Jurkat, Clone E6-1 (cell line): ENCODE measurements around the gene SNAPC2. TPM values are rescaled to one million over a fixed set of nuclear protein-coding genes. Genes with fewer than 3 reads are reported as not detected.
A peak's percentile ranks its signal among the peaks of the same experiment; 100 is the strongest.

Experiments
- DNase-seq: peaks from one replicate; pipeline ENCODE4 v3.0.0-alpha.2; 2011; ENCODE audit warnings: low read depth, low spot score
- H3K4me3 ChIP-seq: 2 replicates; pipeline ENCODE4 v1.5.1; 2011; ENCODE audit warnings: mild to moderate bottlenecking, low read length, control low read depth, moderate library complexity
- polyA plus RNA-seq: library from polyadenylated mRNA; unstranded; fragments of >200 nt; gene quantifications from one replicate; pipeline ENCODE4 v1.2.1, GENCODE V29; 2012; ENCODE audit warnings: missing spikeins; ENCODE audit not compliant: insufficient read length, insufficient read depth

The SNAPC2 gene, protein sequence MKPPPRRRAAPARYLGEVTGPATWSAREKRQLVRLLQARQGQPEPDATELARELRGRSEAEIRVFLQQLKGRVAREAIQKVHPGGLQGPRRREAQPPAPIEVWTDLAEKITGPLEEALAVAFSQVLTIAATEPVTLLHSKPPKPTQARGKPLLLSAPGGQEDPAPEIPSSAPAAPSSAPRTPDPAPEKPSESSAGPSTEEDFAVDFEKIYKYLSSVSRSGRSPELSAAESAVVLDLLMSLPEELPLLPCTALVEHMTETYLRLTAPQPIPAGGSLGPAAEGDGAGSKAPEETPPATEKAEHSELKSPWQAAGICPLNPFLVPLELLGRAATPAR
- 32.2 TPM for polyA plus RNA-seq

DNA sequence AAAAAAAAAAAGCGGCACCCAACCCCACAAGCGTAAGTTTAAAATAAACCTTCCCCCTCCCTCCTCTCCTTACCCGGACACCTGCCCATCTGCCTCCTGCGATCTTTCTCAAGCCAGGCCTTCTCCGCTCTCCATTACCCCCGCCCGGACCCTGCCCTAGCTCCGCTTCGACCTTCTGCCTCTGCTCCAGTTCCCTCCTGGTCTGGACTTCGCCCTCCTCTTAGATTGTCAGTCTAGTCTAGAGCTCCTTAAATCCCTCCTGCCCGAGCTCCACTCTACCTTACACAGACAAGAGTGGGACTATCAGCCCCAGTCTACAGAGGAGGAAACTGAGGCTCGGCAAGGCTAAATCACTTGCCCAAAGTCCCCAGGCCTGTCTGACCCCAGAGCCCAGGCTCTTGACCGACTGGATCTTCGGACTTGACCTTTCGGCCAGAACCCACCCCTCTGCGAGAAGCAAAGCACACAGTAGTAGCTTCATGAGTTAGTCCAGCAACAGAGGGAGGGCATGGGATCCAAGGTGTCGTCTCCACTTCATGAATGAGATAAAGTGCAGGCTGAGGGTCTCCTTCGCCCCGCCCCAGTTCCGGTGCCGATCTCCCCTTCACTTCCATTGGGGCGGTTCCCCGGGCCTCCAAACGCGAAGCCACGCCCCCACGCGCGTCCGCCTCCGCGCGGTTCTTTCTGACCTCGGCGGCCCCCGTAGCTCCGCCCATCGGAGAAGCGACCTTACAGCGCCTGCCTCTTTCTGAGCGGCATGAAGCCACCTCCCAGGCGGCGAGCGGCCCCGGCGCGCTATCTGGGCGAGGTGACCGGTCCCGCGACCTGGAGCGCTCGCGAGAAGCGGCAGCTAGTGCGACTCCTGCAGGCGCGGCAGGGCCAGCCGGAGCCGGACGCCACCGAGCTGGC is at the start of gene SNAPC2:
Gene SNAPC2 (plus strand): TSS at position 729 of the 909 bp plus-strand sequence. CDS start 29 bp downstream, at position 758.
- H3K4me3 ChIP-seq = peak within 1 kb of the TSS; percentile 67
- peak; percentile 93 for DNase-seq

DNA sequence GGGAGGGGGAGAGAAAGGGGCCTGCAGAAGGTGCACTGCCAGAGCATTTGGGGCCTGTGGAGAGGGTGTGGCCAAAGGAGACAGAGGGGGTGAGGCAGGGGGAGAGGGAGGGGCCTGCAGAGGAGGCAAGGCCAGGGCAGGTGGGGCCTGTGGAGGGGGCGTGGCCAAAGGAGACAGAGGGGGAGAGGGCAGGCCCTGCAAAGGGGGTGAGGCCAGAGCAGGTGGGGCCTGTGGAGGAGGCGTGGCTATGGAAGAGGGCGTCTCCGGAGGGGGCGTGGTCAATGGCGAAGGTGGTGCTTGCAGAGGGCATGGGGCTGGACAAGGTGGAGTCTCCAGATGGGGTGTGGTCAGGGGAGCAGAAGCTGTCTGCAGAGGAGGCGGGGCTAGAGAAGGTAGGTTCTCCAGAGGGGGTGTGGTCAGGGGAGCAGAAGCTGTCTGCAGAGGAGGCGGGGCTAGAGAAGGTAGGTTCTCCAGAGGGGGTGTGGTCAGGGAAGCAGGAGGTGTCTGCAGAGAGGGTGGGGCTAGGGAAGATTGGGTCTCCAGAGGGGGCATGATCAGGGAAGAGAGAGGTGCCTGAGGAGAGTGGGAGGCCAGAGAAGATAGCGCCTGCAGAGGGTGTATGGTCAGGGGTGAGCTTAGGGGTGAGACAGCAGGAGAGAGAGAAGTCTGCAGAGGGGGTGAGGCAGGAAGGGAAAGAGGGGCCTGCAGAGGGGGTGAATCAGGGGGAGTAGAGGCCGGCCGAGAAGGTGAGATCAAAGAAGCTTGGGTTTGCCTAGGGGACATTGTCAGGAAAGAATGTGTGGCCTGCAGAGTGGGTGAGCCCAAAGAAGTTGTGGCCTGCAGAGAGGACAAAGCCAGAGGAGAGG is 49.3 kb upstream of the SNAPC2 start:
- peak; percentile 86 for DNase-seq
- no peak overlapping the region for H3K4me3 ChIP-seq

DNA sequence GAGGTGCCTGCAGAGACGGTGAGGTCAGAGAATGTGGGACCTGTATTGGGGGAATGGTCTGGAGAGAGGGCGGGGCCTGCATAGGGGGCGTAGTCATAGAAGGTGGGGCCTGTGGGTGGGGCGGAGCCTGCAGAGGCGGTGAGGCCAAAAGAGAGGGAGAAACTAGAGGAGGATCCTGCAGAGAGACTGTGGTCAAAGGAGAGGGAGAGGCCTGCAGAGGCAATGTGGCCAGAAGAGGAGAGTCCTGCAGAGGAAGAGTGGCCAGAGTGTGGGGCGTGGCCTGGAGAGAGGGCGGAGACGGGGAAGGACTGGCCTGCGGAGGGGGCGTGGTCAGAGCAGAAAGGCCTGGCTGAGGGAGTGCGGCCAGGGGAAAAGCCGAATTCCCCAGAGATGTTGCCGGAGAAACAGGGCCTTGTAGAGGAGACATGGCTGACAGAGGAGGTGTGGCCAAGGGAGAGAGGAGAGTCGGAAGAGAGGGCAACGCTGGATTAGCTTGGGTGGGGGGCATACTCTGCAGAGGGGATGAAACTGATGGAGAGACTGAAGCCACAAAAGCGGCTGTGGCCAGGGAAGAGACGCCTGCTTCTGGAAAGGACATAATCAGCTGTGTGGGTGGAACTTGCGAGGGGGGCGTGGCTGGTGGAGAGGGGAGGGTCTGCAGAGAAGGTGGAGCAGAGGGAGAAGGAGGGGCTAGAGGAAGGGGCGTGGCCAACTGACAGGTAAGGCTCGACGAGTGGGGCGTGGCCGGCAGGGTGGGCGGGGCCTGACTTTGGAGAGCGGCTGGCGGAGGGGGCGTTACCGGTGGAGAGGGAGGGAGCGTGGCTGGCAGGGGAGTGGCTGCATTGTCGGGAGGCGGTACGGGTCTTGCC is 48.5 kb upstream of the SNAPC2 start:
- H3K4me3 ChIP-seq = no peak overlapping the region
- DNase-seq = peak; percentile 68

- no peak overlapping the region for H3K4me3 ChIP-seq
Measured at GRCh38 chr19:7872306-7873204, 47.6 kb upstream of the SNAPC2 start.

DNA sequence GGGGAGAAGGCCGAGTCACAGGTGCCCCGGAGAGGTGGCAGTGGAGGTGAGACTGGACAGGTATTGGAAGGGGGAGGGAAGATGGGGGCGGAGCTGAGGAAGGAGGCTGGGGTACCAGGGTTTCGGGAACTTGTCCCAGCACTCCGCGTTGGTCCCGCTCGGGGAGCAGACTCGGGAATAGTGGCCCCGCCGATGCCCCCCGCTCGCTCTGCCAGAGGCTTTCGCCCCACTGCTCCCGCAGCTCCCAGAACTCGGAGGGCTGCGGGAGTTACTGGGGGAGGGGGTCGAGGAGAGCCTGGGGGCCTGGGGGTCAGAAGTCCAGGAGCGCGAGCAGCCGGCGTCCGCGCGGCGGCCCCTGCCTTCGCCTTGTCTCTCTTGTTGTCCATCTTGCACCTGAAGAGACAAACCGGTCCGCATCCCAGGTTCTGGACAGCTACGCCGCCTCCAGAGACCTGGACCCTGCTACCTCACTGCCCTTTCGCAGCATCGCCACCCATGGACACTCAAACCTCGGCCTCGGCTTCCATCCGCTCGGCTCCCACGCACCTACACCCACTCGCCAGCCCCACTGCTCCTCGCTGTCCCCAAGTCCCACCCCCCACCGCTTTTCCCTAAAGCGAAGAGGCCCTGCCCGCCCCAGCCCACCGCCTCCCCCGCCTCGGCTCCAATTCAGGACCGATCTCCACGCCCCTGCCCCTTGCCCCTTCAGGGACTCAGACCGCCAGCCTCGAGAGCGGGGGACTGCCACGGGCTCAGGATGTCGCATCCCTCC is 46.6 kb upstream of the SNAPC2 start:
- no peak for DNase-seq
- peak overlapping the region; percentile 48 for H3K4me3 ChIP-seq

More at GRCh38 chr19:7872306-7873204, 47.6 kb upstream of the SNAPC2 start:
- DNase-seq = no peak

- H3K4me3 ChIP-seq = peak within 1 kb of the TSS; percentile 52
Measured at GRCh38 chr19:7874076-7874896, 45.9 kb upstream of the SNAPC2 start, which contains the start of gene PRR36. PRR36 (minus strand) TSS chr19:7874390; CDS start chr19:7873689, 701 bp downstream.

GRCh38 chr19:7874897-7875273 is 45.3 kb upstream of the SNAPC2 start:
- DNase-seq = no peak
- peak overlapping the region; percentile 52; the same call in 1 of the 2 replicates for H3K4me3 ChIP-seq

More at GRCh38 chr19:7874076-7874896, 45.9 kb upstream of the SNAPC2 start, which contains the start of gene PRR36:
- DNase-seq = no peak

DNA sequence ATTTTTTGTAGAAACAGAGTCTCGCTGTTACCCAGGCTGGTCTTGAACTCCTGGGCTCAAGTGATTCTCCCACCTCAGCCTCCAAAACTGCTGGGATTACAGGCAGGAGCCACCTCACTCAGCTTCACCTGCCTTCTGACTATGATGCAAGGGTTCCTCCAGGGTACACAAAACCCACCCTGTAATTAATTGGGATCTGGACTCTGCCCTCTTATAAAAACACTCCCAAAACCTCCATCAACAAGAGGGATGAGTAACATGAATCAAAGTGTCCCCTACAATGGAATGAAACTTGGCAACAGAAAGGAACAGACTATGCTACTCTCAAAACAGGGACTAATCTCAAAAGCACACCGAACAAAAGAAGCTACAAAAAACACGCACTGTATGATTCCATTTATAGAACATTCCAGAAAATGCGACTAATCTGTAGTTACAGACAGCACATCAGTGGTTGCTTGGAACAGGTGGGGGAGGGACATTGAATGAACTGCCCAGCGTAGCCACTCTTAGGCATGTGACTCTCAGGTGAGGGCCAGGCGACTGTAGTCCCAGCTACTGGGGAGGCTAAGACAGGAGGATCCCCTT is 42.8 kb upstream of the SNAPC2 start:
- no peak overlapping the region for H3K4me3 ChIP-seq
- DNase-seq = no peak

GRCh38 chr19:7879111-7879807 is 40.9 kb upstream of the SNAPC2 start:
- no peak for DNase-seq
- H3K4me3 ChIP-seq = no peak overlapping the region

GRCh38 chr19:7879836-7880235 is 40.3 kb upstream of the SNAPC2 start:
- H3K4me3 ChIP-seq = no peak overlapping the region
- no peak for DNase-seq

DNA sequence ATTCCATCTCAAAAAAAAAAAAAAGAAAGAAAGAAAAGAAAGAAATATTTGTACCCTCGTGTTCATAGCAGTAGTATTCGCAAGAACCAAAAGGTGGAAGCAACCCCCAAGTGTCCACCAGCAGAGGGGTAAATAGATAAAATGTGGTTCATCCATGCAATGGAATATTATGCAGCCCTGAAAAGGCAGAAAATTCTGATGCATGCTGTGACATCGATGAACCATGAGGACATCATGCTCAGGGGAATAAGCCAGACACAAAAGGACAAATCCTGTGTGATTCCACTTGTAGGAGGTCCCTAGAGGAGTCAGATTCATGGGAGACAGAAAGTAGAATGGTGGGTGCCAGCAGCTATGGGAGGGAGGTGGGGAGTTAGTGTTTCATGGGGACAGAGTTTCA is 38.2 kb upstream of the SNAPC2 start:
- H3K4me3 ChIP-seq = no peak overlapping the region
- DNase-seq = no peak

DNA sequence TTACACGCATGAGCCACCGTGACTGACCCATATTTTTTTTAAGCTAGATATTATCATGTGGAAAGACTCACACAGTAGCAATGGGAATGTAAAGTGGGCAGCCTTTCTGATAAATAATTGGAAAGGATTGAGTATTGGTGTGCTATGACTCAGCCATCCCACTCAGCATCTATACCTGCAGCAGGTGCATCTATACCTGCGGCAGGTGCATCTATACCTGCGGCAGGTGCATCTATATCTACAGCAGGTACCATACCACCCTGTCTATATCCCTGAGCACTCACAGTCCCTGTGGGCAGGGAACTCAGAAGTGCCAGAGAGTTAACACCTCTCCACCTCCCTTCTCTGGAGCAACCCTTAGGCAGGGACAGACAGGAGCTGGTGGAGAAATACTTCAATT is 37.0 kb upstream of the SNAPC2 start:
- no peak overlapping the region for H3K4me3 ChIP-seq
- no peak for DNase-seq

DNA sequence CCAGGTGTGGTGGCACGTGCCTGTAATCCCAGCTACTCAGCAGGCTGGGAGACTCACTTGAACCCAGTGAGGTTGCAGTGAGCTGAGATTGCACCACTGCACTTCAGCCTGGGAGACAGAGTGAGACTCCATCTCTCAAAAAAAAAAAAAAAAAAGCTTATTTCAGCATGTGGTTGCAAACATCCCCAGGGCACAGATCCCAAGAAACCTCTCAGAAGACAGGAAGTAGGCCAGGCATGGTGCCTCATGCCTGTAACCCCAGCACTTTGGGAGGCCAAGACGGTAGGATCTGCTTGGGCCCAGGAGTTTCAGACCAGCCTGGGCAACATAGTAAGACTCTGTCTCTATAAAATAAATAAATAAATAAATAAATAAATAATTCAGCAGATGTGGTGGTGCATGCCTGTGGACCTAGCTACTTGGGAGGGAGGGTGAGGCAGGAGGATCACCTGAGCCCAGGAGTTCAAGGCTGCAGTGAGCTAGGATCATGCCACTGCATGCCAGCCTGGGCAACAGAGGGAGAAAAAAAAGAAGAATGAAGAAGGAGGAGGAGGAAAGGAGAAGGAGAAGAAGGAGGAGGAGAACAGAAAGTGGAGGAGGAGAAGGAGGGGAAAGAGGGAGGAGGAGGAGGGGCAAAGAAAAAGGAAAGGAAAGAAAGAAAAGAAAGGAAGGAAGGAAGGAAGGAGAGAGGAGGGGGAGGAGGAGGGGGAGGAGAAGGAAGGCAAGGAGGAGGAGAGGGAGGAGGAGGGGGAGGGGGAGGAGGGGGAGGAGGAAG is 36.2 kb upstream of the SNAPC2 start:
- DNase-seq = no peak
- no peak overlapping the region for H3K4me3 ChIP-seq

GRCh38 chr19:7885818-7886217 is 34.3 kb upstream of the SNAPC2 start:
- no peak overlapping the region for H3K4me3 ChIP-seq
- DNase-seq = no peak
